ENCODE data around the gene DCC. TPM values are rescaled to one million over a fixed set of nuclear protein-coding genes. Genes with fewer than 3 reads are reported as not detected.

DCC gene
- total RNA-seq, 1 experiment from 2014 or later, result not detected

GRCh38 chr18:52679354-52679753 is 339.4 kb downstream of the DCC start (continued):
- no peak for TF ChIP-seq REST (IDR thresholded peaks at IDR 0.05; ENCODE audit: low read depth)

- ATAC-seq (no peak), DNase-seq (ENCODE audit: low read depth, low spot score) (no peak)
- Histone ChIP-seq H4K20me1 (ENCODE audit: insufficient read depth) (no peaks in the 10 kb centered on the region), H3K9me2 (ENCODE audit: insufficient read depth) (no peaks in the 10 kb centered on the region), H3K4me3 (replicated peaks in 1 of 2; ENCODE audit: low read depth in 1 of 2, low read length in 2 of 2) (no peak overlapping the region), H3K79me2 (ENCODE audit: insufficient read depth, low read length) (no peaks in the 10 kb centered on the region), H2AFZ (ENCODE audit: low read depth, low read length, poor library complexity, severe bottlenecking) (no peak overlapping the region), H3K4me1 (ENCODE audit: control insufficient read depth in 1 of 2, insufficient read depth in 2 of 2, low read length in 2 of 2) (no peaks in the 10 kb centered on the region), H3K9me3 (ENCODE audit: control insufficient read depth in 1 of 2, insufficient read depth in 1 of 2, low read depth in 1 of 2, low read length in 2 of 2) (peaks cover 11 to 39% of the 10 kb centered on the region in 2 experiments; a peak in 2 of 4 replicates), H3K4me2 (ENCODE audit: low read length) (no peak overlapping the region), H3K27ac (ENCODE audit: low read depth, low read length) (no peak overlapping the region), H3K27me3 (ENCODE audit: insufficient read depth, low read length) (no peaks in the 10 kb centered on the region), H3K9ac (ENCODE audit: low read length) (no peak overlapping the region), H3K36me3 (ENCODE audit: control insufficient read depth in 1 of 2, insufficient read depth in 2 of 2, low read length in 2 of 2) (no peaks in the 10 kb centered on the region)
- intact Hi-C loops (cut with micrococcal nuclease), result no loop called here
- TF ChIP-seq CTCF (IDR thresholded peaks at IDR 0.05 in 2 of 3, conservative IDR thresholded peaks at IDR 0.05 in 1 of 3; ENCODE audit: borderline replicate concordance in 1 of 3, insufficient read depth in 1 of 3, low read depth in 2 of 3, low read length in 2 of 3) (no peak), EGR1 (IDR thresholded peaks at IDR 0.05; ENCODE audit: low read depth) (no peak), EZH2 (IDR thresholded peaks at IDR 0.05) (no peak), EZH2phosphoT487 (IDR thresholded peaks at IDR 0.05; ENCODE audit: borderline replicate concordance) (no peak), POLR2AphosphoS5 (IDR thresholded peaks at IDR 0.05; ENCODE audit: low read depth, low read length) (no peak)
- TF ChIP-seq, protein P1, sequence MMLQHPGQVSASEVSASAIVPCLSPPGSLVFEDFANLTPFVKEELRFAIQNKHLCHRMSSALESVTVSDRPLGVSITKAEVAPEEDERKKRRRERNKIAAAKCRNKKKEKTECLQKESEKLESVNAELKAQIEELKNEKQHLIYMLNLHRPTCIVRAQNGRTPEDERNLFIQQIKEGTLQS (IDR thresholded peaks at IDR 0.05), result no peak
- ChIA-PET RAD21 (ENCODE audit: low non-redundant PET in 1 of 2, low total read pairs in 2 of 2, uncharacterized antibody in 2 of 2, unreplicated experiment in 2 of 2) (no interaction called here), CTCF (no interaction called here), POLR2A (no interaction called here)
- BruUV-seq (replicated peaks), result no TSS peak
Observed at GRCh38 chr18:52682260-52682659, 342.3 kb downstream of the DCC start.

Measured in HCT116 (cell line).